HEK293 (cell line): ENCODE measurements around the gene OSCP1.

Experiments used
- BCL11B ChIP-seq: fragments of 450-650 bp; formaldehyde crosslinking; IDR thresholded peaks from 2 replicates; pipeline ENCODE4 v1.5.1; 2016; ENCODE audit warnings: low read depth, missing biosample characterization, missing genetic modification characterization
- BCL6B ChIP-seq: fragments of 450-650 bp; formaldehyde crosslinking; IDR thresholded peaks from 2 replicates; pipeline ENCODE4 v1.5.1; 2017; ENCODE audit warnings: missing biosample characterization, missing genetic modification characterization
- GLI4 ChIP-seq: fragments of 450-650 bp; formaldehyde crosslinking; IDR thresholded peaks from 2 replicates; pipeline ENCODE4 v1.5.1; 2016; ENCODE audit warnings: missing biosample characterization, missing genetic modification characterization
- MEIS1 ChIP-seq: sonication (generic); formaldehyde crosslinking; IDR thresholded peaks from 2 replicates; pipeline ENCODE4 v1.8.1; 2022; ENCODE audit warnings: missing genetic modification reagents, mild to moderate bottlenecking, borderline replicate concordance
- OSR2 ChIP-seq: fragments of 450-650 bp; formaldehyde crosslinking; IDR thresholded peaks from 2 replicates; pipeline ENCODE4 v1.5.1; 2016; ENCODE audit warnings: missing biosample characterization, missing genetic modification characterization
- RBAK ChIP-seq: fragments of 450-650 bp; formaldehyde crosslinking; IDR thresholded peaks from 2 replicates; pipeline ENCODE4 v1.5.1; 2016; ENCODE audit warnings: missing biosample characterization, missing genetic modification characterization
- SCRT2 ChIP-seq: fragments of 450-650 bp; formaldehyde crosslinking; IDR thresholded peaks from 2 replicates; pipeline ENCODE4 v1.5.1; 2016; ENCODE audit warnings: missing biosample characterization, missing genetic modification characterization
- SP2 ChIP-seq: fragments of 450-650 bp; formaldehyde crosslinking; IDR thresholded peaks from 2 replicates; pipeline ENCODE4 v1.5.1; 2016; ENCODE audit warnings: missing biosample characterization, missing genetic modification characterization
- ZBTB11 ChIP-seq: fragments of 450-650 bp; formaldehyde crosslinking; conservative IDR thresholded peaks from 2 replicates; pipeline ENCODE4 v1.5.1; 2016; ENCODE audit warnings: low read depth, missing biosample characterization, missing genetic modification characterization
- ZBTB8A ChIP-seq: fragments of 450-650 bp; formaldehyde crosslinking; IDR thresholded peaks from 2 replicates; pipeline ENCODE4 v1.5.1; 2016; ENCODE audit warnings: missing biosample characterization, missing genetic modification characterization
- ZNF112 ChIP-seq: fragments of 450-650 bp; formaldehyde crosslinking; IDR thresholded peaks from 2 replicates; pipeline ENCODE4 v1.5.0; 2017; ENCODE audit warnings: missing biosample characterization, missing genetic modification characterization
- ZNF138 ChIP-seq: fragments of 450-650 bp; formaldehyde crosslinking; IDR thresholded peaks from 2 replicates; pipeline ENCODE4 v1.5.1; 2016; ENCODE audit warnings: missing biosample characterization, missing genetic modification characterization, borderline replicate concordance
- ZNF18 ChIP-seq: fragments of 450-650 bp; formaldehyde crosslinking; IDR thresholded peaks from 2 replicates; pipeline ENCODE4 v1.5.1; 2016; ENCODE audit warnings: missing biosample characterization, missing genetic modification characterization
- ZNF266 ChIP-seq: fragments of 450-650 bp; formaldehyde crosslinking; IDR thresholded peaks from 2 replicates; pipeline ENCODE4 v1.5.1; 2016; ENCODE audit warnings: missing biosample characterization, missing genetic modification characterization, low read depth
- ZNF292 ChIP-seq: fragments of 450-650 bp; formaldehyde crosslinking; IDR thresholded peaks from 2 replicates; pipeline ENCODE4 v1.5.1; 2016; ENCODE audit warnings: low read depth, missing biosample characterization, missing genetic modification characterization, borderline replicate concordance
- ZNF350 ChIP-seq: fragments of 450-650 bp; formaldehyde crosslinking; IDR thresholded peaks from 2 replicates; pipeline ENCODE4 v1.5.0; 2017; ENCODE audit warnings: missing biosample characterization, mild to moderate bottlenecking, missing genetic modification characterization
- ZNF366 ChIP-seq: fragments of 450-650 bp; formaldehyde crosslinking; conservative IDR thresholded peaks from 2 replicates; pipeline ENCODE4 v1.5.1; 2016; ENCODE audit warnings: missing biosample characterization, missing genetic modification characterization
- ZNF404 ChIP-seq: fragments of 450-650 bp; formaldehyde crosslinking; IDR thresholded peaks from 2 replicates; pipeline ENCODE4 v1.5.1; 2017; ENCODE audit warnings: missing biosample characterization, missing genetic modification characterization
- ZNF449 ChIP-seq: fragments of 450-650 bp; formaldehyde crosslinking; IDR thresholded peaks from 2 replicates; pipeline ENCODE4 v1.5.1; 2017; ENCODE audit warnings: missing biosample characterization, mild to moderate bottlenecking, missing genetic modification characterization, moderate library complexity
- ZNF473 ChIP-seq: fragments of 450-650 bp; formaldehyde crosslinking; IDR thresholded peaks from 2 replicates; pipeline ENCODE4 v1.5.1; 2017; ENCODE audit warnings: missing biosample characterization, missing genetic modification characterization
- ZNF529 ChIP-seq: fragments of 450-650 bp; formaldehyde crosslinking; IDR thresholded peaks from 2 replicates; pipeline ENCODE4 v1.5.1; 2017; ENCODE audit warnings: missing genetic modification characterization, missing biosample characterization; ENCODE audit not compliant: insufficient replicate concordance
- ZNF530 ChIP-seq: fragments of 450-650 bp; formaldehyde crosslinking; IDR thresholded peaks from 2 replicates; pipeline ENCODE4 v1.5.1; 2016; ENCODE audit warnings: low read depth, missing biosample characterization, missing genetic modification characterization
- ZNF548 ChIP-seq: fragments of 450-650 bp; formaldehyde crosslinking; IDR thresholded peaks from 2 replicates; pipeline ENCODE4 v1.5.1; 2016; ENCODE audit warnings: missing biosample characterization, missing genetic modification characterization
- ZNF645 ChIP-seq: fragments of 450-650 bp; formaldehyde crosslinking; IDR thresholded peaks from 2 replicates; pipeline ENCODE4; 2016; ENCODE audit warnings: missing biosample characterization, missing genetic modification characterization
- ZNF654 ChIP-seq: fragments of 450-650 bp; formaldehyde crosslinking; IDR thresholded peaks from 2 replicates; pipeline ENCODE4 v1.5.1; 2016; ENCODE audit warnings: low read depth, missing biosample characterization, missing genetic modification characterization
- ZNF670 ChIP-seq: fragments of 450-650 bp; formaldehyde crosslinking; IDR thresholded peaks from 2 replicates; pipeline ENCODE4 v1.5.1; 2016; ENCODE audit warnings: missing biosample characterization, missing genetic modification characterization, low read depth
- ZNF792 ChIP-seq: fragments of 450-650 bp; formaldehyde crosslinking; IDR thresholded peaks from 2 replicates; pipeline ENCODE4 v1.5.1; 2016; ENCODE audit warnings: missing biosample characterization, missing genetic modification characterization

The OSCP1 gene

GRCh38 chr1:36386265-36387140 is 63.7 kb downstream of the OSCP1 start (continued):
- TF ChIP-seq ZNF548 = no peak
- no peak for TF ChIP-seq ZNF292 (tag by site-specific recombination)
- no peak for TF ChIP-seq ZNF529
- no peak for TF ChIP-seq ZNF138 (tag by site-specific recombination)
- no peak for TF ChIP-seq ZNF449 (tag by site-specific recombination)
- peak; percentile 58; the same call in 1 of the 2 replicates for TF ChIP-seq SCRT2 (tag by site-specific recombination)
- TF ChIP-seq BCL6B (tag by site-specific recombination) = no peak
- TF ChIP-seq MEIS1 = no peak
- no peak for TF ChIP-seq ZNF350
- TF ChIP-seq ZNF112 (tag by site-specific recombination) = no peak
- no peak for TF ChIP-seq GLI4
- TF ChIP-seq BCL11B = no peak
- no peak for TF ChIP-seq ZBTB11 (tag by site-specific recombination)
- TF ChIP-seq ZNF645 (tag by site-specific recombination) = no peak
- TF ChIP-seq ZNF654 (tag by site-specific recombination) = no peak
- TF ChIP-seq ZNF792 (tag by site-specific recombination) = no peak
- no peak for TF ChIP-seq ZNF18 (tag by site-specific recombination)
- no peak for TF ChIP-seq ZNF670 (tag by site-specific recombination)
- no peak for TF ChIP-seq ZNF530 (tag by site-specific recombination)
- no peak for TF ChIP-seq ZNF404 (tag by site-specific recombination)
- TF ChIP-seq OSR2 (tag by site-specific recombination) = peak; percentile 95
- peak; percentile 97 for TF ChIP-seq ZBTB8A
- TF ChIP-seq ZNF366 (tag by site-specific recombination) = peak; percentile 98
- TF ChIP-seq ZNF266 (tag by site-specific recombination) = no peak
- no peak for TF ChIP-seq SP2 (tag by site-specific recombination)
- TF ChIP-seq RBAK (tag by site-specific recombination) = no peak
- TF ChIP-seq ZNF473 (tag by site-specific recombination) = no peak
